NCI-H1694 treated with DMSO at 0.1 percent for 48 hours (cell line): ENCODE data around the gene ZNF574.
"Not testable (repeated sequence)": the region's sequence is repeated elsewhere in the genome, so short reads cannot be mapped to it uniquely, and the experiment has no call there.

ENCODE experiments used
- DNase-seq: peaks from one replicate; lab custom pipeline; 2025; lab: John Stamatoyannopoulos, UW

Gene ZNF574

GRCh38 chr19:42075616-42076379 is at the start of gene ZNF574:
ZNF574 (plus strand) TSS chr19:42076166; CDS start chr19:42078607, 2,441 bp downstream.
- peak; percentile 99 for DNase-seq

GRCh38 chr19:42028304-42029216 is 47.4 kb upstream of the ZNF574 start:
- peak; percentile 55 for DNase-seq

- DNase-seq: no peak
Observed at GRCh38 chr19:42030645-42031440, 45.1 kb upstream of the ZNF574 start.

- no peak for DNase-seq
Observed at GRCh38 chr19:42032431-42032830, 43.5 kb upstream of the ZNF574 start.

- DNase-seq: no peak
Observed at GRCh38 chr19:42033413-42033812, 42.6 kb upstream of the ZNF574 start.

- DNase-seq: peak; percentile 74
Observed at GRCh38 chr19:42034640-42035391, 41.1 kb upstream of the ZNF574 start.

GRCh38 chr19:42037649-42038048 is 38.3 kb upstream of the ZNF574 start:
- no peak for DNase-seq

- DNase-seq: peak; percentile 97
Observed at GRCh38 chr19:42038666-42039065, 37.3 kb upstream of the ZNF574 start.

- no peak for DNase-seq
Observed at GRCh38 chr19:42040031-42040430, 35.9 kb upstream of the ZNF574 start.

- DNase-seq: not testable (repeated sequence)
Observed at GRCh38 chr19:42040491-42040890, 35.5 kb upstream of the ZNF574 start.

GRCh38 chr19:42042455-42043170 is 33.4 kb upstream of the ZNF574 start:
- peak; percentile 98 for DNase-seq

GRCh38 chr19:42045575-42045974 is 30.4 kb upstream of the ZNF574 start:
- no peak for DNase-seq

GRCh38 chr19:42048992-42049391 is 27.0 kb upstream of the ZNF574 start:
- no peak for DNase-seq

- DNase-seq: no peak
Observed at GRCh38 chr19:42051166-42052115, 24.5 kb upstream of the ZNF574 start.

GRCh38 chr19:42052241-42052863 is 23.6 kb upstream of the ZNF574 start:
- peak; percentile 79 for DNase-seq

- DNase-seq: no peak
Observed at GRCh38 chr19:42053037-42053935, 22.7 kb upstream of the ZNF574 start.

GRCh38 chr19:42054205-42054604 is 21.8 kb upstream of the ZNF574 start:
- DNase-seq: no peak

GRCh38 chr19:42057846-42058245 is 18.1 kb upstream of the ZNF574 start:
- DNase-seq: no peak
